C4-2B (cell line): ENCODE measurements around the gene CKMT2.

Source experiments
- ZFX ChIP-seq: fragments of 450-650 bp; IDR thresholded peaks from 2 replicates; pipeline ENCODE4 v1.6.1; 2017
- TF ChIP-seq, protein P1 (sequence below): fragments of 450-650 bp; conservative IDR thresholded peaks from 2 replicates; pipeline ENCODE4 v1.5.1; 2017; ENCODE audit warnings: mild to moderate bottlenecking

DNA sequence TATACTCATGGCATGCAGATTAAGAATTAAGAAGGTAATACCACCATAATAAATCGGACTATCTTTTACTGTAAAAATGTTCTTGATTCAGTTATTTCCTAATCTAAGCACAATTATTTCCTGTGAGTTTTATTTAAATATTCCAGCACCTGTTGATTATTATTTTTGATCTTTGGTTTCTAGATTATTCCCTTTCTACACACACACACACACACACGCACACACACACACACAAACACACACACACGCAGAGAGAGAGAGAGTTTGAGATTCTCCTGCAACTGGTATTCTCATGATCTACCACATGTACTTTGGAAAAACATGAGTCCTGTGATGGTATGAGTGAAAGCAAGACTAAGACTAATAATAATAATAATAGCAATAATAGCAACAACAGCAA lies 17.0 kb upstream of the CKMT2 start:
- TF ChIP-seq, protein P1, sequence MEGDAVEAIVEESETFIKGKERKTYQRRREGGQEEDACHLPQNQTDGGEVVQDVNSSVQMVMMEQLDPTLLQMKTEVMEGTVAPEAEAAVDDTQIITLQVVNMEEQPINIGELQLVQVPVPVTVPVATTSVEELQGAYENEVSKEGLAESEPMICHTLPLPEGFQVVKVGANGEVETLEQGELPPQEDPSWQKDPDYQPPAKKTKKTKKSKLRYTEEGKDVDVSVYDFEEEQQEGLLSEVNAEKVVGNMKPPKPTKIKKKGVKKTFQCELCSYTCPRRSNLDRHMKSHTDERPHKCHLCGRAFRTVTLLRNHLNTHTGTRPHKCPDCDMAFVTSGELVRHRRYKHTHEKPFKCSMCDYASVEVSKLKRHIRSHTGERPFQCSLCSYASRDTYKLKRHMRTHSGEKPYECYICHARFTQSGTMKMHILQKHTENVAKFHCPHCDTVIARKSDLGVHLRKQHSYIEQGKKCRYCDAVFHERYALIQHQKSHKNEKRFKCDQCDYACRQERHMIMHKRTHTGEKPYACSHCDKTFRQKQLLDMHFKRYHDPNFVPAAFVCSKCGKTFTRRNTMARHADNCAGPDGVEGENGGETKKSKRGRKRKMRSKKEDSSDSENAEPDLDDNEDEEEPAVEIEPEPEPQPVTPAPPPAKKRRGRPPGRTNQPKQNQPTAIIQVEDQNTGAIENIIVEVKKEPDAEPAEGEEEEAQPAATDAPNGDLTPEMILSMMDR: no peak
- no peak for TF ChIP-seq ZFX
